HepG2 (cell line): ENCODE results near the gene OSGEPL1. TPM values are rescaled to one million over a fixed set of nuclear protein-coding genes. Genes with fewer than 3 reads are reported as not detected.
A peak's percentile ranks its signal among the peaks of the same experiment; 100 is the strongest.

Experiments used
- ARNTL ChIP-seq: sonication (generic); formaldehyde crosslinking; IDR thresholded peaks from 2 replicates; pipeline ENCODE4 v1.4.0; 2020; ENCODE audit warnings: mild to moderate bottlenecking, missing genetic modification reagents
- CCDC6 ChIP-seq: sonication (generic); formaldehyde crosslinking; IDR thresholded peaks from 2 replicates; pipeline ENCODE4 v1.8.1; 2022; ENCODE audit warnings: mild to moderate bottlenecking, missing genetic modification reagents, moderate library complexity
- CEBPG ChIP-seq: IDR thresholded peaks from 2 replicates; pipeline ENCODE4 v1.6.1; 2016
- DPF2 ChIP-seq: sonication (generic); formaldehyde crosslinking; IDR thresholded peaks from 2 replicates; pipeline ENCODE4 v1.4.0; 2020; ENCODE audit warnings: mild to moderate bottlenecking, low read depth, missing genetic modification reagents, borderline replicate concordance
- DZIP1 ChIP-seq: sonication (generic); formaldehyde crosslinking; IDR thresholded peaks from 2 replicates; pipeline ENCODE4 v1.5.0; 2020; ENCODE audit warnings: mild to moderate bottlenecking, missing genetic modification reagents
- ETS1 ChIP-seq: sonication (generic); formaldehyde crosslinking; IDR thresholded peaks from 2 replicates; pipeline ENCODE4 v1.4.0; 2020; ENCODE audit warnings: missing genetic modification reagents
- ETV5 ChIP-seq: IDR thresholded peaks from 2 replicates; pipeline ENCODE4 v1.6.1; 2018; ENCODE audit warnings: missing biosample characterization, missing genetic modification reagents, inconsistent platforms, borderline replicate concordance
- MBD4 ChIP-seq: IDR thresholded peaks from 2 replicates; pipeline ENCODE4 v1.6.1; 2012; ENCODE audit warnings: low read length, inconsistent platforms, borderline replicate concordance
- NRL ChIP-seq: sonication (generic); formaldehyde crosslinking; IDR thresholded peaks from 2 replicates; pipeline ENCODE4 v1.5.0; 2020; ENCODE audit warnings: missing genetic modification reagents, mild to moderate bottlenecking, moderate library complexity, borderline replicate concordance
- PRDM10 ChIP-seq: sonication (generic); formaldehyde crosslinking; IDR thresholded peaks from 2 replicates; pipeline ENCODE4 v1.4.0; 2020; ENCODE audit warnings: low read depth, missing genetic modification reagents
- SALL1 ChIP-seq: sonication (generic); formaldehyde crosslinking; IDR thresholded peaks from 2 replicates; pipeline ENCODE4 v1.8.0; 2022; ENCODE audit warnings: mild to moderate bottlenecking, missing genetic modification reagents
- SIN3A ChIP-seq: IDR thresholded peaks from 2 replicates; pipeline ENCODE4 v1.6.1; 2011; ENCODE audit warnings: low read depth, mild to moderate bottlenecking, control low read depth, low read length, borderline replicate concordance
- SP4 ChIP-seq: sonication (generic); formaldehyde crosslinking; IDR thresholded peaks from 2 replicates; pipeline ENCODE4 v1.8.1; 2023; ENCODE audit warnings: mild to moderate bottlenecking, missing genetic modification reagents
- SUZ12 ChIP-seq: fragments of 150-350 bp; IDR thresholded peaks from 2 replicates; pipeline ENCODE4 v1.6.1; 2014; ENCODE audit warnings: low read depth, low read length
- TOE1 ChIP-seq: sonication (generic); formaldehyde crosslinking; IDR thresholded peaks from 2 replicates; pipeline ENCODE4 v1.4.0; 2020; ENCODE audit warnings: mild to moderate bottlenecking, missing genetic modification reagents
- ZBTB46 ChIP-seq: sonication (generic); formaldehyde crosslinking; IDR thresholded peaks from 2 replicates; pipeline ENCODE4 v1.4.0; 2020; ENCODE audit warnings: mild to moderate bottlenecking, missing genetic modification reagents, borderline replicate concordance
- ZNF205 ChIP-seq: IDR thresholded peaks from 2 replicates; pipeline ENCODE4 v1.6.1; 2018; ENCODE audit warnings: missing biosample characterization, missing genetic modification reagents
- ZNF317 ChIP-seq: sonication (generic); formaldehyde crosslinking; IDR thresholded peaks from 2 replicates; pipeline ENCODE4 v1.5.0; 2020; ENCODE audit warnings: mild to moderate bottlenecking, missing genetic modification reagents
- ZNF543 ChIP-seq: sonication (generic); formaldehyde crosslinking; IDR thresholded peaks from 2 replicates; pipeline ENCODE4 v1.4.0; 2020; ENCODE audit warnings: mild to moderate bottlenecking, missing genetic modification reagents
- ZNF790 ChIP-seq: sonication (generic); formaldehyde crosslinking; IDR thresholded peaks from 2 replicates; pipeline ENCODE4 v1.8.0; 2022; ENCODE audit warnings: missing genetic modification reagents, mild to moderate bottlenecking, borderline replicate concordance
- ZNF841 ChIP-seq: sonication (generic); formaldehyde crosslinking; IDR thresholded peaks from 2 replicates; pipeline ENCODE4 v1.8.1; 2023; ENCODE audit warnings: missing genetic modification reagents, borderline replicate concordance
- ZSCAN25 ChIP-seq: sonication (generic); formaldehyde crosslinking; IDR thresholded peaks from 2 replicates; pipeline ENCODE4 v1.8.0; 2022; ENCODE audit warnings: mild to moderate bottlenecking, missing genetic modification reagents
- polyA plus RNA-seq, 8 experiments: library from polyadenylated mRNA; depleted of rRNA in 3 of 8; stranded (reverse) in 7 of 8; unstranded in 1 of 8; fragments of >200 nt; fragmentation: Illumina TruSeq in 4 of 8; extraction: Trizol in 4 of 8; gene quantifications; 2 replicates each; pipeline versions ENCODE4 v1.2.1 to v1.2.3, GENCODE V29; 2011 to 2016; ENCODE audit warnings: low read depth in 4 of 8, missing spikeins in 1 of 8, mixed read lengths in 1 of 8; ENCODE audit not compliant: insufficient read depth in 1 of 8
- total RNA-seq, 5 experiments: library from RNA; depleted of rRNA; stranded (reverse); fragments of >200 nt; fragmentation: Illumina TruSeq; extraction: Trizol; gene quantifications; 2 replicates each; pipeline ENCODE4 v1.2.3, GENCODE V29; 2016; ENCODE audit warnings: low read depth in 1 of 5

The OSGEPL1 gene
- total and polyA plus RNA-seq, 2 of the 13 experiments (the other 11 are each of a cell fraction or from before 2014, with no cell fraction given), result 10.2 to 10.8 TPM

- TF ChIP-seq ZNF790, result peak; percentile 0; the same call in 1 of the 2 replicates
- peak; percentile 30; the same call in 1 of the 2 replicates for TF ChIP-seq DPF2 (CRISPR knock-in tag)
- TF ChIP-seq SP4 (CRISPR knock-in tag), result no peak
- TF ChIP-seq ETV5 (CRISPR knock-in tag), result peak; percentile 24; the same call in 1 of the 2 replicates
- TF ChIP-seq CCDC6 (CRISPR knock-in tag), result peak; percentile 12
- no peak for TF ChIP-seq TOE1 (CRISPR knock-in tag)
- TF ChIP-seq MBD4, result no peak
- no peak for TF ChIP-seq ETS1
- TF ChIP-seq SALL1 (CRISPR knock-in tag), result no peak
- no peak for TF ChIP-seq SUZ12
- TF ChIP-seq CEBPG, result no peak
- TF ChIP-seq SIN3A, result 0 out of 2 replicates have a peak, but pooled peaks have one; percentile 3
- no peak; the same call in 1 of the 2 replicates for TF ChIP-seq ARNTL (CRISPR knock-in tag)
- no peak for TF ChIP-seq DZIP1 (CRISPR knock-in tag)
- no peak for TF ChIP-seq PRDM10 (CRISPR knock-in tag)
- no peak for TF ChIP-seq NRL (CRISPR knock-in tag)
- TF ChIP-seq ZSCAN25 (CRISPR knock-in tag), result no peak
- TF ChIP-seq ZNF205 (CRISPR knock-in tag), result no peak
- 0 out of 2 replicates have a peak, but pooled peaks have one; percentile 73 for TF ChIP-seq ZNF317
- TF ChIP-seq ZNF841 (CRISPR knock-in tag), result no peak
- TF ChIP-seq ZBTB46 (CRISPR knock-in tag), result 0 out of 2 replicates have a peak, but pooled peaks have one; percentile 9
- TF ChIP-seq ZNF543 (CRISPR knock-in tag), result no peak
Measured at GRCh38 chr2:189783451-189783926, 20.9 kb upstream of the OSGEPL1 start (continued).
